Endothelial cell of umbilical vein (primary cell): Measurements from ENCODE around the gene ACTL8.

Source experiments
- EZH2 ChIP-seq: IDR thresholded peaks from 2 replicates; pipeline ENCODE4 v1.6.1; 2012; ENCODE audit warnings: borderline replicate concordance, low read depth, mild to moderate bottlenecking, moderate library complexity, low read length, inconsistent platforms; ENCODE audit not compliant: severe bottlenecking
- JUN ChIP-seq: IDR thresholded peaks from 2 replicates; pipeline ENCODE4 v1.6.1; 2011; ENCODE audit warnings: borderline replicate concordance, low read depth; ENCODE audit not compliant: insufficient read length, insufficient read depth
- POLR2A ChIP-seq: IDR thresholded peaks from 2 replicates; pipeline ENCODE4 v1.6.1; 2012; ENCODE audit warnings: low read depth, mild to moderate bottlenecking, control low read depth, low read length
- POLR2AphosphoS5 ChIP-seq: IDR thresholded peaks from 2 replicates; pipeline ENCODE4 v1.6.1; 2012; ENCODE audit warnings: low read depth, mild to moderate bottlenecking, control low read depth, low read length, moderate library complexity; ENCODE audit not compliant: insufficient read depth
- TF ChIP-seq, protein P1 (sequence below), 2 donors: IDR thresholded peaks; 1 replicate in 1 of 2; 2 replicates in 1 of 2; pipeline ENCODE4 v1.5.1; 2011; ENCODE audit warnings: low read length in 2 of 2, mild to moderate bottlenecking in 2 of 2, moderate library complexity in 2 of 2, control low read depth in 1 of 2, inconsistent platforms in 1 of 2, low read depth in 1 of 2; ENCODE audit not compliant: insufficient read depth in 1 of 2; ENCODE audit errors: extremely low read depth in 1 of 2
- TF ChIP-seq, protein P2 (sequence below): IDR thresholded peaks from 2 replicates; pipeline ENCODE4 v1.6.1; 2011; ENCODE audit not compliant: insufficient read depth, insufficient read length

DNA sequence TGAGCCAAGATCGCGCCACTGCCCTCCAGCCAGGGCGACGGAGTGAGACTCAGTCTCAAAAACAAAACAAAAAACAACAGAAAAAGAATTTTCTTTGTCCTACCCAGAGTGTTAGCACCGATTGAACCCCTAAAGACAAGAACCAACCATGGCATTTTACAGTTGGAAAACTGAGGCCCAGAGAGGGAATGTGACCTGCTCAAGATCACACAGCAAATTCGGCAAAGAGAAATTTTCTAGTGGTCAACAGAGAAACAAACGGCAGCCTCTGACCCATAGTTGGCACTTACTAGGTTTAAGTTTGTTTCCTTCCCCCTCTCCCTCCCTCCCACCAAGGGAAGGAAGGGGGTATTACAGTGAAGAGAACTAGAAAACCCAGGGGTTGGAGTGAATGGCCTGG is 20.5 kb upstream of the ACTL8 start:
- TF ChIP-seq, protein P1, sequence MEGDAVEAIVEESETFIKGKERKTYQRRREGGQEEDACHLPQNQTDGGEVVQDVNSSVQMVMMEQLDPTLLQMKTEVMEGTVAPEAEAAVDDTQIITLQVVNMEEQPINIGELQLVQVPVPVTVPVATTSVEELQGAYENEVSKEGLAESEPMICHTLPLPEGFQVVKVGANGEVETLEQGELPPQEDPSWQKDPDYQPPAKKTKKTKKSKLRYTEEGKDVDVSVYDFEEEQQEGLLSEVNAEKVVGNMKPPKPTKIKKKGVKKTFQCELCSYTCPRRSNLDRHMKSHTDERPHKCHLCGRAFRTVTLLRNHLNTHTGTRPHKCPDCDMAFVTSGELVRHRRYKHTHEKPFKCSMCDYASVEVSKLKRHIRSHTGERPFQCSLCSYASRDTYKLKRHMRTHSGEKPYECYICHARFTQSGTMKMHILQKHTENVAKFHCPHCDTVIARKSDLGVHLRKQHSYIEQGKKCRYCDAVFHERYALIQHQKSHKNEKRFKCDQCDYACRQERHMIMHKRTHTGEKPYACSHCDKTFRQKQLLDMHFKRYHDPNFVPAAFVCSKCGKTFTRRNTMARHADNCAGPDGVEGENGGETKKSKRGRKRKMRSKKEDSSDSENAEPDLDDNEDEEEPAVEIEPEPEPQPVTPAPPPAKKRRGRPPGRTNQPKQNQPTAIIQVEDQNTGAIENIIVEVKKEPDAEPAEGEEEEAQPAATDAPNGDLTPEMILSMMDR (IDR thresholded peaks at IDR 0.05; ENCODE audit: extremely low read depth in 1 of 2, insufficient read depth in 1 of 2, low read depth in 1 of 2, low read length in 2 of 2) = no peak
- TF ChIP-seq JUN (no peak), POLR2A (no peak), POLR2AphosphoS5 (no peak), EZH2 (no peak)
- TF ChIP-seq, protein P2, sequence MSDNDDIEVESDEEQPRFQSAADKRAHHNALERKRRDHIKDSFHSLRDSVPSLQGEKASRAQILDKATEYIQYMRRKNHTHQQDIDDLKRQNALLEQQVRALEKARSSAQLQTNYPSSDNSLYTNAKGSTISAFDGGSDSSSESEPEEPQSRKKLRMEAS = no peak
